K562 (cell line): ENCODE measurements around the gene RIOK3. TPM values are rescaled to one million over a fixed set of nuclear protein-coding genes. Genes with fewer than 3 reads are reported as not detected.

Experiments
- ATAC-seq: fragments of 200-7000 bp; cut with Tn5 transposase; 3 replicates; pipeline ENCODE4 v1.9.1; 2020; ENCODE audit warnings: moderate library complexity
- BruUV-seq: library from RNA; stranded (reverse); fragments of 400-500 nt; replicated peaks from 2 replicates; lab custom pipeline; 2021; lab: Mats Ljungman, UMichigan
- CTCF ChIA-PET: fragments of 300-600 bp; formaldehyde crosslinking; extraction: SDS; loops from one replicate; lab custom pipeline; 2021; ENCODE audit warnings: low intra/inter-chr PET ratio; lab: Yijun Ruan, JAX
- POLR2A ChIA-PET: fragments of 300-600, 350-650 bp; sonication (Branson Sonifier 250); formaldehyde crosslinking; extraction: SDS; loops from one replicate; lab custom pipeline; 2021; ENCODE audit warnings: antibody characterized with exemption, inconsistent platforms; lab: Yijun Ruan, JAX
- DNase-seq, 4 experiments: peaks; one replicate each; pipeline versions ENCODE4 v3.0.0 to v3.0.0-alpha.2; 2011 to 2018; ENCODE audit warnings: low spot score in 3 of 4, mixed read lengths in 3 of 4; ENCODE audit errors: extremely low read depth in 1 of 4
- FAIRE-seq: peaks from 2 replicates; lab custom pipeline; 2011; peaks lifted over from hg19 to GRCh38; lab: Jason Lieb, UNC
- H2AFZ ChIP-seq: 2 replicates; pipeline ENCODE4 v1.6.0; 2011; ENCODE audit warnings: low read depth, low read length, control low read depth, inconsistent platforms
- H3K27ac ChIP-seq: fragments of 200-600 bp; 3 replicates; pipeline ENCODE4 v1.8.0; 2011; ENCODE audit warnings: low read depth, mild to moderate bottlenecking, control low read depth, inconsistent platforms, low read length, moderate library complexity, mixed read lengths; ENCODE audit errors: extremely low read depth
- H3K27me3 ChIP-seq, 2 experiments: fragments of 300-600 bp in 1 of 2; 2 replicates in 1 of 2; 3 replicates in 1 of 2; pipeline versions ENCODE4 v1.6.0 to v1.8.0; 2011; ENCODE audit warnings: inconsistent platforms in 2 of 2, low read length in 2 of 2, mild to moderate bottlenecking in 1 of 2, mixed read lengths in 1 of 2, moderate library complexity in 1 of 2; ENCODE audit not compliant: control insufficient read depth in 2 of 2, insufficient read depth in 2 of 2
- H3K36me3 ChIP-seq: fragments of 300-600 bp; 3 replicates; pipeline ENCODE4 v1.8.0; 2011; ENCODE audit warnings: mild to moderate bottlenecking, low read length, inconsistent platforms; ENCODE audit not compliant: control insufficient read depth, insufficient read depth
- H3K4me1 ChIP-seq, 2 experiments: fragments of 200-600 bp in 1 of 2; replicated peaks in 1 of 2; 2 replicates in 1 of 2; 3 replicates in 1 of 2; pipeline versions ENCODE4 v1.5.1 to v1.8.0; 2011; ENCODE audit warnings: inconsistent platforms in 2 of 2, low read length in 2 of 2, mild to moderate bottlenecking in 1 of 2, mixed read lengths in 1 of 2, moderate library complexity in 1 of 2; ENCODE audit not compliant: control insufficient read depth in 2 of 2, insufficient read depth in 2 of 2
- H3K4me2 ChIP-seq: 2 replicates; pipeline ENCODE4 v1.6.1; 2011; ENCODE audit warnings: low read length, control low read depth, inconsistent platforms, mixed read lengths; ENCODE audit not compliant: insufficient read depth
- H3K4me3 ChIP-seq: fragments of 200-600 bp; sonication (generic), shearing (Covaris generic); 2 replicates; pipeline ENCODE4 v1.5.1; 2016; ENCODE audit warnings: control low read depth, inconsistent platforms
- H3K79me2 ChIP-seq: fragments of 200-600 bp; 3 replicates; pipeline ENCODE4 v1.8.0; 2011; ENCODE audit warnings: low read length, inconsistent platforms; ENCODE audit not compliant: control insufficient read depth, insufficient read depth
- H3K9ac ChIP-seq, 2 experiments: 2 replicates each; pipeline versions ENCODE4 v1.6.0 to v1.6.1; 2011; ENCODE audit warnings: low read depth in 2 of 2, low read length in 2 of 2, control low read depth in 1 of 2, inconsistent platforms in 1 of 2, mild to moderate bottlenecking in 1 of 2, mixed read lengths in 1 of 2; ENCODE audit not compliant: insufficient read depth in 1 of 2
- H3K9me1 ChIP-seq: one replicate; pipeline ENCODE4 v1.6.0; 2011; ENCODE audit warnings: inconsistent platforms, mild to moderate bottlenecking, low read length, moderate library complexity; ENCODE audit not compliant: control insufficient read depth, insufficient read depth
- H3K9me3 ChIP-seq: replicated peaks from 2 replicates; pipeline ENCODE4 v1.5.1; 2011; ENCODE audit warnings: low read depth, low read length, inconsistent platforms; ENCODE audit not compliant: control insufficient read depth, insufficient read depth
- H4K20me1 ChIP-seq: replicated peaks from 2 replicates; pipeline ENCODE4 v1.6.1; 2011; ENCODE audit warnings: low read length, inconsistent platforms, mixed read lengths; ENCODE audit not compliant: control insufficient read depth, insufficient read depth
- NRF1 ChIP-seq, 2 experiments: fragments of 450-650 bp; IDR thresholded peaks in 1 of 2; conservative IDR thresholded peaks in 1 of 2; 2 replicates each; pipeline ENCODE4 v1.6.1; 2014; ENCODE audit warnings: mild to moderate bottlenecking in 2 of 2
- NUFIP1 ChIP-seq: fragments of 450-650 bp; IDR thresholded peaks from 2 replicates; pipeline ENCODE4 v1.6.1; 2018; ENCODE audit not compliant: partially characterized antibody
- POLR2B ChIP-seq: fragments of 450-650 bp; IDR thresholded peaks from 2 replicates; pipeline ENCODE4 v1.6.1; 2018; ENCODE audit warnings: low read depth; ENCODE audit not compliant: partially characterized antibody
- SUPT5H ChIP-seq: fragments of 450-650 bp; IDR thresholded peaks from 2 replicates; pipeline ENCODE4 v1.6.1; 2016
- XRCC5 ChIP-seq: fragments of 200-400 bp; formaldehyde crosslinking; IDR thresholded peaks from 2 replicates; pipeline ENCODE4 v1.6.1; 2017; ENCODE audit warnings: low read depth, mild to moderate bottlenecking, low read length
- YBX1 ChIP-seq: fragments of 450-650 bp; IDR thresholded peaks from 2 replicates; pipeline ENCODE4 v1.7.1; 2016; ENCODE audit warnings: mild to moderate bottlenecking
- WGBS: fragments of 100-300 bp; shearing (Covaris generic); methylation state at CpG from one replicate; pipeline ENCODE4 v1.1.6; 2016; ENCODE audit warnings: low coverage, mixed read lengths; ENCODE audit not compliant: insufficient coverage; ENCODE audit errors: missing lambda C conversion rate; 5-methylcytosine and 5-hydroxymethylcytosine counted together
- in situ Hi-C: fragments of 300-500 bp; cut with MboI; formaldehyde crosslinking; loops from 4 replicates; pipeline ENCODE4 v1.15.0; 2018; ENCODE audit warnings: inconsistent platforms, mixed read lengths
- intact Hi-C: fragments of 100-400 bp; cut with micrococcal nuclease; formaldehyde crosslinking; loops from 2 replicates; pipeline ENCODE4 v1.14.2; 2022
- polyA plus RNA-seq, 8 experiments: library from polyadenylated mRNA; depleted of rRNA in 4 of 8; stranded (reverse) in 5 of 8; unstranded in 3 of 8; fragments of >200 nt; fragmentation: Nextera tagmentation in 2 of 8; fragmentation: Illumina TruSeq in 1 of 8; extraction: Ambion mirVana in 2 of 8; extraction: Trizol in 1 of 8; gene quantifications; 2 replicates each; pipeline versions ENCODE4 v1.2.1 to v1.2.3, GENCODE V29; 2011 to 2014; ENCODE audit warnings: inconsistent platforms in 1 of 8, missing spikeins in 1 of 8
- total RNA-seq, 7 experiments: library from RNA; depleted of rRNA in 6 of 7; stranded (reverse); fragments of >200 nt in 6 of 7; fragmentation: Illumina TruSeq in 2 of 7; extraction: Trizol in 2 of 7; gene quantifications; 2 replicates each; pipeline versions ENCODE4 v1.2.1 to v1.2.3, GENCODE V29; 2011 to 2021; ENCODE audit warnings: low replicate concordance in 1 of 7
- TF ChIP-seq, protein P1 (sequence below): IDR thresholded peaks from 2 replicates; pipeline ENCODE4 v1.6.1; 2016; ENCODE audit warnings: missing genetic modification characterization, missing compliant biosample characterization
- TF ChIP-seq, protein P2 (sequence below): fragments of 250-450 bp; sonication (Bioruptor Pico); IDR thresholded peaks from 2 replicates; pipeline ENCODE4 v1.5.0; 2020; ENCODE audit warnings: mild to moderate bottlenecking, borderline replicate concordance

RIOK3 gene
- total and polyA plus RNA-seq, 9 of the 15 experiments (the other 6 are each of a cell fraction or from before 2014, with no cell fraction given) = 21.4 to 89.5 (median 62.9) TPM

GRCh38 chr18:23471486-23471885, 18.4 kb downstream of the RIOK3 start:
- 80% methylated on average over 6 of the region's 6 CpGs for WGBS
- Histone ChIP-seq H3K9ac (no peak overlapping the region), H3K4me2 (no peak overlapping the region), H3K9me1 (no peaks in the 10 kb centered on the region), H3K27me3 (no peaks in the 10 kb centered on the region), H2AFZ (no peak overlapping the region), H3K4me1 (no peaks in the 10 kb centered on the region), H3K4me3 (no peak overlapping the region), H3K27ac (no peak overlapping the region), H3K9me3 (no peaks in the 10 kb centered on the region), H4K20me1 (no peaks in the 10 kb centered on the region), H3K36me3 (peaks cover 88% of the 10 kb centered on the region), H3K79me2 (no peaks in the 10 kb centered on the region)
- ATAC-seq (0 out of 3 replicates have a peak, but pooled peaks have one; percentile 26), DNase-seq (no peak), FAIRE-seq (no peak)
- intact Hi-C loops = no loop called here
- ChIA-PET POLR2A (interaction anchor here (1.0 to 1.6 kb wide), 4 partner anchors 9 to 16 kb away, joined by 3 to 6 read pairs (median 6); no protein-coding TSS in a partner anchor), CTCF (no interaction called here)
- in situ Hi-C loops = no loop called here
- BruUV-seq = no TSS peak
- TF ChIP-seq POLR2B (peak; percentile 24), NRF1 (conservative IDR thresholded peaks at IDR 0.05 in 1 of 2, IDR thresholded peaks at IDR 0.05 in 1 of 2) (no peak), SUPT5H (0 out of 2 replicates have a peak, but pooled peaks have one; percentile 38)

- ChIA-PET CTCF (no interaction called here), POLR2A (interaction anchor here (0.6 to 2.5 kb wide), 3 partner anchors 8 to 229 kb away, joined by 3 to 18 read pairs (median 5); no protein-coding TSS in a partner anchor)
- no peak for TF ChIP-seq XRCC5
- TF ChIP-seq, protein P1, sequence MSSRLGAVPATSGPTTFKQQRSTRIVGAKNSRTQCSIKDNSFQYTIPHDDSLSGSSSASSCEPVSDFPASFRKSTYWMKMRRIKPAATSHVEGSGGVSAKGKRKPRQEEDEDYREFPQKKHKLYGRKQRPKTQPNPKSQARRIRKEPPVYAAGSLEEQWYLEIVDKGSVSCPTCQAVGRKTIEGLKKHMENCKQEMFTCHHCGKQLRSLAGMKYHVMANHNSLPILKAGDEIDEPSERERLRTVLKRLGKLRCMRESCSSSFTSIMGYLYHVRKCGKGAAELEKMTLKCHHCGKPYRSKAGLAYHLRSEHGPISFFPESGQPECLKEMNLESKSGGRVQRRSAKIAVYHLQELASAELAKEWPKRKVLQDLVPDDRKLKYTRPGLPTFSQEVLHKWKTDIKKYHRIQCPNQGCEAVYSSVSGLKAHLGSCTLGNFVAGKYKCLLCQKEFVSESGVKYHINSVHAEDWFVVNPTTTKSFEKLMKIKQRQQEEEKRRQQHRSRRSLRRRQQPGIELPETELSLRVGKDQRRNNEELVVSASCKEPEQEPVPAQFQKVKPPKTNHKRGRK = no peak
- TF ChIP-seq, protein P2, sequence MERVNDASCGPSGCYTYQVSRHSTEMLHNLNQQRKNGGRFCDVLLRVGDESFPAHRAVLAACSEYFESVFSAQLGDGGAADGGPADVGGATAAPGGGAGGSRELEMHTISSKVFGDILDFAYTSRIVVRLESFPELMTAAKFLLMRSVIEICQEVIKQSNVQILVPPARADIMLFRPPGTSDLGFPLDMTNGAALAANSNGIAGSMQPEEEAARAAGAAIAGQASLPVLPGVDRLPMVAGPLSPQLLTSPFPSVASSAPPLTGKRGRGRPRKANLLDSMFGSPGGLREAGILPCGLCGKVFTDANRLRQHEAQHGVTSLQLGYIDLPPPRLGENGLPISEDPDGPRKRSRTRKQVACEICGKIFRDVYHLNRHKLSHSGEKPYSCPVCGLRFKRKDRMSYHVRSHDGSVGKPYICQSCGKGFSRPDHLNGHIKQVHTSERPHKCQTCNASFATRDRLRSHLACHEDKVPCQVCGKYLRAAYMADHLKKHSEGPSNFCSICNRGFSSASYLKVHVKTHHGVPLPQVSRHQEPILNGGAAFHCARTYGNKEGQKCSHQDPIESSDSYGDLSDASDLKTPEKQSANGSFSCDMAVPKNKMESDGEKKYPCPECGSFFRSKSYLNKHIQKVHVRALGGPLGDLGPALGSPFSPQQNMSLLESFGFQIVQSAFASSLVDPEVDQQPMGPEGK (CRISPR knock-in tag) = no peak
- no peak for TF ChIP-seq NUFIP1
- TF ChIP-seq YBX1 = no peak
- 93% methylated on average over 3 of the region's 3 CpGs for WGBS
- in situ Hi-C loops = no loop called here
- Histone ChIP-seq H3K9me3 (no peaks in the 10 kb centered on the region), H3K4me2 (no peak overlapping the region), H3K9me1 (no peaks in the 10 kb centered on the region), H4K20me1 (no peaks in the 10 kb centered on the region), H3K9ac (no peak overlapping the region), H3K27me3 (no peaks in the 10 kb centered on the region), H3K4me3 (no peak overlapping the region), H3K79me2 (no peaks in the 10 kb centered on the region), H3K4me1 (peaks cover 0 to 3% of the 10 kb centered on the region in 2 experiments; a peak in 1 of 5 replicates), H3K36me3 (peaks cover 72% of the 10 kb centered on the region), H3K27ac (no peak overlapping the region), H2AFZ (no peak overlapping the region)
- no peak for DNase-seq
- intact Hi-C loops = no loop called here
- no peak for FAIRE-seq
- ATAC-seq = no peak
- BruUV-seq = no TSS peak
Observed at GRCh38 chr18:23479829-23480505, 26.9 kb downstream of the RIOK3 start.
